GM13976 (cell line): ENCODE results near the gene COG7.

Source experiments
- DNase-seq: peaks from one replicate; pipeline ENCODE4 v3.0.0; 2012; ENCODE audit warnings: low spot score
- in situ Hi-C: fragments of 300-500 bp; cut with MboI; formaldehyde crosslinking; loops from one replicate; pipeline ENCODE4 v1.12.0; 2022; ENCODE audit warnings: low sequenced_read_pairs, mixed read lengths, inconsistent platforms; ENCODE audit not compliant: unreplicated experiment
- TF ChIP-seq, protein P1 (sequence below): IDR thresholded peaks from 2 replicates; pipeline ENCODE4 v1.5.1; 2012; ENCODE audit warnings: borderline replicate concordance, mild to moderate bottlenecking; ENCODE audit not compliant: insufficient read depth; ENCODE audit errors: extremely low read depth, missing control alignments, control extremely low read depth

COG7 gene

DNA sequence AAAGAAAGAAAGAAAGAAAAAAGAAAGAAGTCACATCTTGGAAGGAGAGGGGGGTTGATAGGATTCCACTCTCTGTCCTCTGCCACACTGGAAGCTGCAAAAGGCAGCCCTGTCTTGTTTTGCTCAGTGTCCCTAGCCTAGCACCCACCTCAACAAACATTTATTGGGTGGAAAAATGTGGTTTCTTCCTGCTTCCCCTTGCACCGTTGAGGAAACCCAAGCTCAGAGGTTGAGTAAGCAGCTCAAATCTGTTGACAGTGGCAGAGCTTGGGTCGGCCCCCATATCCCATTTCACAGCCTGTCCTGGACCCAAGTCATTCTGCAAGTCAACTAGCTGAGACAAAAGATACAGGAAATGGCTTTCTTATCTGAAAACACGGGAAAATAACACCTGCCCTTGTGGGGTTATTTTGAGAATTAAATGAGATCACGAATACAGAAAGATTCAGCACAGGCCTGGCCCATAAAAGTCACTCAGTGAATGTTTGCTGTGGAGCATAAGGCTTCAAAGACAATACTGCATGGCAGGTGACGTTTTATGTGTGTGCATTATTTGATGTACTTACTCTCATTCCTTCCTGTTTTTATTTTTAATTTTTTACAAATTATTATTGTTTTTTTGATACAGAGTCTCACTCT lies 87.3 kb downstream of the COG7 start:
- no peak for DNase-seq
- TF ChIP-seq, protein P1, sequence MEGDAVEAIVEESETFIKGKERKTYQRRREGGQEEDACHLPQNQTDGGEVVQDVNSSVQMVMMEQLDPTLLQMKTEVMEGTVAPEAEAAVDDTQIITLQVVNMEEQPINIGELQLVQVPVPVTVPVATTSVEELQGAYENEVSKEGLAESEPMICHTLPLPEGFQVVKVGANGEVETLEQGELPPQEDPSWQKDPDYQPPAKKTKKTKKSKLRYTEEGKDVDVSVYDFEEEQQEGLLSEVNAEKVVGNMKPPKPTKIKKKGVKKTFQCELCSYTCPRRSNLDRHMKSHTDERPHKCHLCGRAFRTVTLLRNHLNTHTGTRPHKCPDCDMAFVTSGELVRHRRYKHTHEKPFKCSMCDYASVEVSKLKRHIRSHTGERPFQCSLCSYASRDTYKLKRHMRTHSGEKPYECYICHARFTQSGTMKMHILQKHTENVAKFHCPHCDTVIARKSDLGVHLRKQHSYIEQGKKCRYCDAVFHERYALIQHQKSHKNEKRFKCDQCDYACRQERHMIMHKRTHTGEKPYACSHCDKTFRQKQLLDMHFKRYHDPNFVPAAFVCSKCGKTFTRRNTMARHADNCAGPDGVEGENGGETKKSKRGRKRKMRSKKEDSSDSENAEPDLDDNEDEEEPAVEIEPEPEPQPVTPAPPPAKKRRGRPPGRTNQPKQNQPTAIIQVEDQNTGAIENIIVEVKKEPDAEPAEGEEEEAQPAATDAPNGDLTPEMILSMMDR: no peak
- in situ Hi-C loops: no loop called here

DNA sequence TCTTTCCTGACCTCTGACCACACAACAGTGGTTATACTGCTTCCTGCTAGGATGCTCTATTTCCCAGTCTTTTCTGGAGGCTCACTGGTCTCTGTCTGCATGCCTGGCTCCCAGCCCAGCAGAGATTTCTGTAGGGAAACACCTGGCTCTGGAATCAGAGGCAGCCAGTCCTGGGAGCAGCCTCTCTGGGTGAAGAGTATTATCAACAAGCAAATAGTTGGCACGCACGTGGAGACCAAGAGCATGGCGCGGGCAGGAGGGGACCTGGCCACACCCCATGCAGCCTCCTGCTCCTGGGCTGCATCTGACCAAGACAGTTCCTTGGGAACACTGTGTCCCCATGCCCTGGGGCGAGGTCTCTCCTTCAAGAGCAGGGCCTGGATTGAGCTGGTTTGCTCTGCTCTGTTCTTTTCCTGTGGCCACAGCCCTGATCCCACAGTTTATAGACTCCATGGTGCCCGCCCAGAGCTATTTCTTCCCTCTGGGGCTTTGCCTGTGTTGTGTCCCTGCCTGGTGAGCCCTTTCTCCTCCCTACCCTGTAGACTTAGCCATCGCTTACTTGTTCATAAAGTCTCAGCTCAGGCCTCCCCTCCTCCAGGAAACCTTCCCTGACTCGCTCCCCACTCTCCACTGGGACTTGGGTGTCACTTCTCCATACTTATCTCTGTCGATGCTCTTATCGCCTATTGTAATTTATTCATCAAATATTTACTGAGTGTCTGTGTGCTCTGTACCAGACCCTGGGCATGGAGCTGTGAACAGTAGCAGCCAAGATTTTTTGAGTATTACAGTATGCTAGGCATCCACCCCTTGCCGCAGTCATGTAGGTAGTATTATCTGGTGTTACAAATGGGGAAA lies 90.3 kb downstream of the COG7 start:
- in situ Hi-C loops: no loop called here
- no peak for DNase-seq
- TF ChIP-seq, protein P1: no peak

DNA sequence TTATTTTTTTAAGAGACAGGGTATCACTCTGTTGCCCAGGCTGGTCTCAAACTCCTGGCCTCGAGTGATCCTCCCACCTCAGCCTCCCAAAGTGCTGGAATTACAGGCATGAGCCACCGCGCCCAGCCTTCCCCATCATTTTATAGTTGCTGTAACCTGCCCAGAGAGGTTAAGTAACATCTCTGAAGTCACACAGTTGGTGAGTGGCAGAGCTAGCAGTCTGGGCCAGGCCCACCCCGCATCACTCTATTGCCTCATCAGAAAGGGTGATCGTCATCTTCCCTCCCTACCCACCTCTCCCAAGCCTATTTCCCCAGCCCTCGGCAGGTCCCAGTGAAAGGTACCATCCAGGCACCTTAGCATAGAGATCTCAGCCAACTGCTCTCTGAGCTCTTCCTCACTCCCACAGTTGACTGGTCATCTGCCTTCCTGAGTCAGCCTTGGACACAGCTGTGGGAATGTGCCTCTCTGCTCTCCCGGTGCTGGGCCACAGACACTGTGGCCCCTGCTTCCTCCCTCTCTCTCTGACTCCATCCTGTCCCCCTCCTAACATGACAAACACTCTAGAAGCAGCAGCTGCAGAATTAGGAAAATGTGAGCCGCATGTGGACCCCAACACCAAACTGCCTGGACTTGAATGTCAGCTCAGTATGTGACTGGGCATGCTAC lies 93.8 kb downstream of the COG7 start:
- in situ Hi-C loops: no loop called here
- DNase-seq: no peak
- TF ChIP-seq, protein P1: no peak

DNA sequence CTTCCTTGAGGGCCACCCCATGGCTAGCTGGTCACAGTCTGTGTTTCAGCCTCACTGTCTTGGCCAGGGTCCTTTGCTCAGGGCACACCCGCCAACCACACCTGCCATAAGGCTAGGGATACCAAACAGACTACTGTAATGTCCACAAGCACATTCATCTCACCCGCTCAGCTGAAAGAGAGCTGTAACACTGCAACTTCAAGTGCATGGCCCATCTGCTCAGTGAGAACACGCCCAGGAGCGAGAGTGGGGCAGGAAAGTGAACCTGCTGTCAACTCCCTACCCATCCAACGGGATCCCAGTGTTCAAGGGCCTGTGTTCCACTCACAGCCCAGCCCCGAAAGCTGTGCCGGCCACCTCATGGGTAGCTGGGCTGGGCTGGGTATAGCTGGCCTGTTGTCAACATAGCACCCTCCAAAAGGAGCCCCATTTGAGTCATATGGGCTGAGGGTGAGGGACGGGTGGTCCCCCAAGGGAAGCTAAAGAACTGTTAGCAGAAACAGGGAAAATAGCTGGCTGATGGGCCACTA lies 95.2 kb downstream of the COG7 start:
- TF ChIP-seq, protein P1: no peak
- in situ Hi-C loops: no loop called here
- no peak for DNase-seq

DNA sequence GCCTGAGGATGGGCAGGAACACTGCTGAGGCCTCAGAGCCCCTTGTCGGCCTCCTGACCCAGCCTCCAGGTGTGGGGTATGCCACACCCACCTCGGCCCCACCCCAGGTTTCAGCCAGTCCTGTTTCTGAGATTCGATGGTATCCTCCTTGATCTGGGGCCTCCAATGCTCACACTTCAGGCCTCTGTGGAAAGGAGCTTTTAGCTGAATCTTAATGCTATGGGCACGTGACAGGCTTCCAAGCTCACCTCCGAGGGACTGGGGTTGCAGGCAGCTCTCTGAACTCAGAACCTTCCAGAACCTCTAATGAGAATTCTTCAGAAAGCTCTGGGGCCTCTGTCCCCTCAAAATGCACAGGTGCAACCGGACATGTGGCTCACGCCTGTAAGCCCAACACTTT lies 96.0 kb downstream of the COG7 start:
- in situ Hi-C loops: no loop called here

More for the DNA sequence above, 96.0 kb downstream of the COG7 start:
- DNase-seq: no peak
- TF ChIP-seq, protein P1: no peak
